HepG2 (cell line): ENCODE data around the gene PAM16. TPM values are rescaled to one million over a fixed set of nuclear protein-coding genes. Genes with fewer than 3 reads are reported as not detected.

ENCODE experiments used
- ATAC-seq: fragments of 200-7000 bp; cut with Tn5 transposase; 3 replicates; pipeline ENCODE4 v1.9.1; 2020; ENCODE audit warnings: mild to moderate bottlenecking, moderate library complexity
- BruUV-seq: library from RNA; stranded (reverse); fragments of 400-500 nt; replicated peaks from 2 replicates; lab custom pipeline; 2021; lab: Mats Ljungman, UMichigan
- CTCF ChIA-PET: fragments of 300-600 bp; formaldehyde crosslinking; extraction: SDS; loops from one replicate; lab custom pipeline; 2021; ENCODE audit warnings: low total read pairs, inconsistent platforms, low intra/inter-chr PET ratio; lab: Yijun Ruan, JAX
- POLR2A ChIA-PET: fragments of 350-600 bp; sonication (Branson Sonifier 250); formaldehyde crosslinking; loops from one replicate; lab custom pipeline; 2020; ENCODE audit warnings: antibody characterized with exemption, inconsistent platforms; lab: Yijun Ruan, JAX
- DNase-seq: peaks from one replicate; pipeline ENCODE4 v3.0.0-alpha.2; 2015; ENCODE audit warnings: low spot score
- FAIRE-seq: peaks from 3 replicates; lab custom pipeline; 2011; peaks lifted over from hg19 to GRCh38; lab: Jason Lieb, UNC
- H2AFZ ChIP-seq: one replicate; pipeline ENCODE4 v1.6.1; 2011; ENCODE audit warnings: low read length, inconsistent platforms
- H3K27ac ChIP-seq: fragments of 300-600 bp; 3 replicates; pipeline ENCODE4 v1.8.0; 2011; ENCODE audit warnings: mixed run types, mild to moderate bottlenecking, mixed read lengths, low read length, inconsistent platforms; ENCODE audit not compliant: insufficient read depth; ENCODE audit errors: extremely low read length
- H3K27me3 ChIP-seq, 2 experiments: fragments of 200-600 bp in 1 of 2; 2 replicates in 1 of 2; 3 replicates in 1 of 2; pipeline versions ENCODE4 v1.6.0 to v1.8.0; 2011; ENCODE audit warnings: low read length in 2 of 2, mild to moderate bottlenecking in 2 of 2, moderate library complexity in 2 of 2, inconsistent platforms in 1 of 2; ENCODE audit not compliant: insufficient read depth in 2 of 2, control insufficient read depth in 1 of 2
- H3K36me3 ChIP-seq, 2 experiments: fragments of 200-600 bp in 1 of 2; replicated peaks in 1 of 2; 2 replicates in 1 of 2; 3 replicates in 1 of 2; pipeline versions ENCODE4 v1.5.1 to v1.8.0; 2011; ENCODE audit warnings: low read length in 2 of 2, inconsistent platforms in 1 of 2; ENCODE audit not compliant: insufficient read depth in 2 of 2, control insufficient read depth in 1 of 2
- H3K4me1 ChIP-seq: 2 replicates; pipeline ENCODE4 v1.5.1; 2012; ENCODE audit warnings: low read length, inconsistent platforms; ENCODE audit not compliant: insufficient read depth
- H3K4me2 ChIP-seq: 2 replicates; pipeline ENCODE4 v1.6.0; 2011; ENCODE audit warnings: low read depth, low read length, inconsistent platforms
- H3K4me3 ChIP-seq, 3 experiments: fragments of 200-600 bp in 1 of 3; sonication (generic), shearing (Covaris generic) in 1 of 3; replicated peaks in 1 of 3; 2 replicates each; pipeline ENCODE4 v1.5.1; 2011 to 2016; ENCODE audit warnings: low read length in 3 of 3, inconsistent platforms in 2 of 3, low read depth in 2 of 3, mild to moderate bottlenecking in 2 of 3, control low read depth in 1 of 3, mixed read lengths in 1 of 3; ENCODE audit not compliant: insufficient read depth in 1 of 3
- H3K79me2 ChIP-seq: one replicate; pipeline ENCODE4 v1.6.1; 2011; ENCODE audit warnings: low read length, inconsistent platforms; ENCODE audit not compliant: insufficient read depth
- H3K9ac ChIP-seq: 2 replicates; pipeline ENCODE4 v1.6.0; 2011; ENCODE audit warnings: mild to moderate bottlenecking, low read depth, low read length, inconsistent platforms; ENCODE audit not compliant: insufficient read depth
- H3K9me3 ChIP-seq: 2 replicates; pipeline ENCODE4 v1.5.1; 2012; ENCODE audit warnings: mild to moderate bottlenecking, low read length
- H4K20me1 ChIP-seq: 2 replicates; pipeline ENCODE4 v1.6.0; 2011; ENCODE audit warnings: inconsistent platforms, mild to moderate bottlenecking, low read length, moderate library complexity; ENCODE audit not compliant: insufficient read depth
- AGO2 ChIP-seq: fragments of 200-400 bp; formaldehyde crosslinking; optimal IDR thresholded peaks from 2 replicates; pipeline ENCODE3; 2017; ENCODE audit warnings: mild to moderate bottlenecking, low read depth, low read length, moderate library complexity
- HBP1 ChIP-seq: IDR thresholded peaks from 2 replicates; pipeline ENCODE4 v1.6.1; 2016; ENCODE audit warnings: low read depth, control low read depth
- TMF1 ChIP-seq: sonication (generic); formaldehyde crosslinking; IDR thresholded peaks from 2 replicates; pipeline ENCODE4 v1.8.1; 2022; ENCODE audit warnings: low read depth, missing genetic modification reagents
- ZBTB46 ChIP-seq: sonication (generic); formaldehyde crosslinking; IDR thresholded peaks from 2 replicates; pipeline ENCODE4 v1.4.0; 2020; ENCODE audit warnings: mild to moderate bottlenecking, missing genetic modification reagents, borderline replicate concordance
- ZNF142 ChIP-seq: sonication (generic); formaldehyde crosslinking; IDR thresholded peaks from 2 replicates; pipeline ENCODE4 v1.4.0; 2020; ENCODE audit warnings: missing genetic modification reagents
- ZSCAN25 ChIP-seq: sonication (generic); formaldehyde crosslinking; IDR thresholded peaks from 2 replicates; pipeline ENCODE4 v1.8.0; 2022; ENCODE audit warnings: mild to moderate bottlenecking, missing genetic modification reagents
- ZSCAN31 ChIP-seq: sonication (generic); formaldehyde crosslinking; IDR thresholded peaks from 2 replicates; pipeline ENCODE4 v1.5.0; 2020; ENCODE audit warnings: low read depth, mild to moderate bottlenecking, missing genetic modification reagents
- WGBS: methylation state at CpG from one replicate; pipeline ENCODE4 v1.1.6; 2017; ENCODE audit warnings: low lambda C conversion rate; 5-methylcytosine and 5-hydroxymethylcytosine counted together
- in situ Hi-C: cut with HindIII; loops from 2 replicates; pipeline ENCODE4 v1.10.0; 2017; ENCODE audit warnings: low pct_unique_long_range_greater_than_20kb; ENCODE audit not compliant: extremely low pct_ligation_motif_present
- intact Hi-C: fragments of 100-400 bp; cut with micrococcal nuclease; formaldehyde crosslinking; loops from one replicate; pipeline ENCODE4 v1.10.0; 2022; ENCODE audit not compliant: unreplicated experiment
- polyA plus RNA-seq, 8 experiments: library from polyadenylated mRNA; depleted of rRNA in 3 of 8; stranded (reverse) in 7 of 8; unstranded in 1 of 8; fragments of >200 nt; fragmentation: Illumina TruSeq in 4 of 8; extraction: Trizol in 4 of 8; gene quantifications; 2 replicates each; pipeline versions ENCODE4 v1.2.1 to v1.2.3, GENCODE V29; 2011 to 2016; ENCODE audit warnings: low read depth in 4 of 8, missing spikeins in 1 of 8, mixed read lengths in 1 of 8; ENCODE audit not compliant: insufficient read depth in 1 of 8
- total RNA-seq, 5 experiments: library from RNA; depleted of rRNA; stranded (reverse); fragments of >200 nt; fragmentation: Illumina TruSeq; extraction: Trizol; gene quantifications; 2 replicates each; pipeline ENCODE4 v1.2.3, GENCODE V29; 2016; ENCODE audit warnings: low read depth in 1 of 5
- TF ChIP-seq, protein P1 (sequence below): sonication (generic); formaldehyde crosslinking; IDR thresholded peaks from 2 replicates; pipeline ENCODE4 v1.4.0; 2020; ENCODE audit warnings: missing genetic modification reagents

PAM16 gene
- total and polyA plus RNA-seq, 2 of the 13 experiments (the other 11 are each of a cell fraction or from before 2014, with no cell fraction given): 51.5 to 51.8 TPM

- H2AFZ ChIP-seq: no peak overlapping the region
- DNase-seq: no peak
- CTCF ChIA-PET: interaction anchor here (1.3 kb wide), 1 partner anchor 29 kb away, joined by 3 read pairs; no protein-coding TSS in a partner anchor
- intact Hi-C loops: loop anchor here (2.0 kb wide), 1 partner anchor 15 kb away; no protein-coding TSS in a partner anchor
- in situ Hi-C loops: no loop called here
- TF ChIP-seq TMF1 (CRISPR knock-in tag) (0 out of 2 replicates have a peak, but pooled peaks have one; percentile 4), AGO2 (peak; percentile 67), ZSCAN25 (peak; percentile 31; the same call in 1 of the 2 replicates), ZBTB46 (CRISPR knock-in tag) (0 out of 2 replicates have a peak, but pooled peaks have one; percentile 14), ZSCAN31 (CRISPR knock-in tag) (peak; percentile 24; the same call in 1 of the 2 replicates), ZNF142 (CRISPR knock-in tag) (peak; percentile 8; the same call in 1 of the 2 replicates), HBP1 (no peak)
- TF ChIP-seq, protein P1, sequence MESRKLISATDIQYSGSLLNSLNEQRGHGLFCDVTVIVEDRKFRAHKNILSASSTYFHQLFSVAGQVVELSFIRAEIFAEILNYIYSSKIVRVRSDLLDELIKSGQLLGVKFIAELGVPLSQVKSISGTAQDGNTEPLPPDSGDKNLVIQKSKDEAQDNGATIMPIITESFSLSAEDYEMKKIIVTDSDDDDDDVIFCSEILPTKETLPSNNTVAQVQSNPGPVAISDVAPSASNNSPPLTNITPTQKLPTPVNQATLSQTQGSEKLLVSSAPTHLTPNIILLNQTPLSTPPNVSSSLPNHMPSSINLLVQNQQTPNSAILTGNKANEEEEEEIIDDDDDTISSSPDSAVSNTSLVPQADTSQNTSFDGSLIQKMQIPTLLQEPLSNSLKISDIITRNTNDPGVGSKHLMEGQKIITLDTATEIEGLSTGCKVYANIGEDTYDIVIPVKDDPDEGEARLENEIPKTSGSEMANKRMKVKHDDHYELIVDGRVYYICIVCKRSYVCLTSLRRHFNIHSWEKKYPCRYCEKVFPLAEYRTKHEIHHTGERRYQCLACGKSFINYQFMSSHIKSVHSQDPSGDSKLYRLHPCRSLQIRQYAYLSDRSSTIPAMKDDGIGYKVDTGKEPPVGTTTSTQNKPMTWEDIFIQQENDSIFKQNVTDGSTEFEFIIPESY (CRISPR knock-in tag): no peak
- no CpG with 5 or more reads among the region's 9 CpGs for WGBS
- peaks cover 37% of the 10 kb centered on the region for H4K20me1 ChIP-seq
- H3K4me2 ChIP-seq: peak overlapping the region; percentile 86
- BruUV-seq: no TSS peak
- POLR2A ChIA-PET: interaction anchor here (0.9 to 2.3 kb wide), 12 partner anchors 9 to 493 kb away, joined by 3 to 21 read pairs (median 6); partner anchors contain the start of genes CREBBP and PAM16
- peak overlapping the region; percentile 76 to 92 (median 82) for H3K4me3 ChIP-seq
- H3K4me1 ChIP-seq: peaks cover 86% of the 10 kb centered on the region
- FAIRE-seq: no peak
- peaks cover 0 to 2% of the 10 kb centered on the region in 2 experiments; a peak in 1 of 5 replicates for H3K36me3 ChIP-seq
- no peaks in the 10 kb centered on the region for H3K9me3 ChIP-seq
- peak overlapping the region; percentile 83 for H3K27ac ChIP-seq
- peaks cover 50% of the 10 kb centered on the region for H3K79me2 ChIP-seq
- no peaks in the 10 kb centered on the region for H3K27me3 ChIP-seq
- ATAC-seq: no peak
- peak overlapping the region; percentile 42; the same call in 1 of the 2 replicates for H3K9ac ChIP-seq
Measured at GRCh38 chr16:4373356-4373908, 22.3 kb upstream of the PAM16 start.
